Measurements from ENCODE around the gene KCNIP2.

The KCNIP2 gene

GRCh38 chr10:101857802-101858476 is 14.3 kb upstream of the KCNIP2 start:
- TF ChIP-seq CTCF (IDR thresholded peaks at IDR 0.05; ENCODE audit: insufficient read depth, low read length, missing control alignments), result no peak
- POLR2A ChIA-PET, result no interaction called here
- CTCF ChIA-PET, result interaction anchor here (0.6 to 6.8 kb wide), 7 partner anchors 17 to 215 kb away, joined by 3 to 64 read pairs (median 3); partner anchors contain the start of gene KCNIP2
- H3K4me3 ChIP-seq (ENCODE audit: low read depth, low read length), result no peak overlapping the region
- DNase-seq (ENCODE audit: low read depth, low spot score), result no peak

GRCh38 chr10:101856626-101857025 is 13.0 kb upstream of the KCNIP2 start:
- TF ChIP-seq CTCF (IDR thresholded peaks at IDR 0.05; ENCODE audit: insufficient read depth, low read length, missing control alignments), result no peak
- no peak overlapping the region for H3K4me3 ChIP-seq (ENCODE audit: low read depth, low read length)
- POLR2A ChIA-PET, result no interaction called here
- DNase-seq (ENCODE audit: low read depth, low spot score), result no peak
- CTCF ChIA-PET, result interaction anchor here (0.7 to 6.8 kb wide), 4 partner anchors 15 to 33 kb away, joined by 3 to 64 read pairs (median 6); partner anchors contain the start of gene KCNIP2

GRCh38 chr10:101851411-101852116 is 8.0 kb upstream of the KCNIP2 start:
- TF ChIP-seq CTCF (IDR thresholded peaks at IDR 0.05; ENCODE audit: insufficient read depth, low read length, missing control alignments), result no peak
- ChIA-PET CTCF (interaction anchor here (0.9 to 8.7 kb wide), 5 partner anchors 13 to 159 kb away, joined by 3 to 113 read pairs (median 5); no protein-coding TSS in a partner anchor), POLR2A (no interaction called here)
- DNase-seq (ENCODE audit: low read depth, low spot score), result no peak
- H3K4me3 ChIP-seq (ENCODE audit: low read depth, low read length), result no peak overlapping the region

GRCh38 chr10:101850749-101851148 is 7.1 kb upstream of the KCNIP2 start:
- H3K4me3 ChIP-seq (ENCODE audit: low read depth, low read length), result no peak overlapping the region
- TF ChIP-seq CTCF (IDR thresholded peaks at IDR 0.05; ENCODE audit: insufficient read depth, low read length, missing control alignments), result no peak
- CTCF ChIA-PET, result interaction anchor here (1.1 to 8.7 kb wide), 2 partner anchors 12 to 160 kb away, joined by 12 to 113 read pairs; no protein-coding TSS in a partner anchor
- POLR2A ChIA-PET, result no interaction called here
- DNase-seq (ENCODE audit: low read depth, low spot score), result no peak

GRCh38 chr10:101848894-101849351 is 5.3 kb upstream of the KCNIP2 start:
- no peak for TF ChIP-seq CTCF (IDR thresholded peaks at IDR 0.05; ENCODE audit: insufficient read depth, low read length, missing control alignments)
- H3K4me3 ChIP-seq (ENCODE audit: low read depth, low read length), result no peak overlapping the region
- no peak for DNase-seq (ENCODE audit: low read depth, low spot score)
- CTCF ChIA-PET, result interaction anchor here (0.7 to 8.7 kb wide), 8 partner anchors 10 to 224 kb away, joined by 3 to 113 read pairs (median 4); no protein-coding TSS in a partner anchor
- POLR2A ChIA-PET, result no interaction called here

GRCh38 chr10:101848408-101848807 is 4.8 kb upstream of the KCNIP2 start:
- no peak overlapping the region for H3K4me3 ChIP-seq (ENCODE audit: low read depth, low read length)
- DNase-seq (ENCODE audit: low read depth, low spot score), result no peak
- ChIA-PET CTCF (interaction anchor here (0.7 to 8.7 kb wide), 7 partner anchors 10 to 168 kb away, joined by 3 to 113 read pairs (median 4); no protein-coding TSS in a partner anchor), POLR2A (no interaction called here)
- no peak for TF ChIP-seq CTCF (IDR thresholded peaks at IDR 0.05; ENCODE audit: insufficient read depth, low read length, missing control alignments)
